ENCODE results near the gene S100PBP.

The S100PBP gene

DNA sequence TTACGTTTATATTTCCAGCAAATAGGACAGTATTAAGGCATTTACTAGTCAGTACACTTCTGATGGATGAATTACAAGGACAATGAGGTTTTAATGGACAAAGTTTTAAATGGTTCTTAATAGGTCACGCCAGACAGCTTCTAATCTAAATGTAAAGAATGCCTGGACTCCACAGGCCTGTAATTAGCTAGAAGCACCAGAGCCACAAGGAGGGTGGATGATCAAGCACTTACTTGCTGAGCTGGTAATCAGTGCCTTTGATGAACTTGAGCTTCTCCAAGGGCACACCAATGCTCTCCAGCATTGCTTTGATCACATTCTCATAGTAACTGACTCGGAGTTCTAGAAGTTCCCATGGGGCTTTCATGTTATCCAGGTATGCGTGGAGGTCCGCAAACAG is 7.1 kb upstream of the S100PBP start:
- no peak for TF ChIP-seq Cebpa-rat (IDR thresholded peaks at IDR 0.05)

DNA sequence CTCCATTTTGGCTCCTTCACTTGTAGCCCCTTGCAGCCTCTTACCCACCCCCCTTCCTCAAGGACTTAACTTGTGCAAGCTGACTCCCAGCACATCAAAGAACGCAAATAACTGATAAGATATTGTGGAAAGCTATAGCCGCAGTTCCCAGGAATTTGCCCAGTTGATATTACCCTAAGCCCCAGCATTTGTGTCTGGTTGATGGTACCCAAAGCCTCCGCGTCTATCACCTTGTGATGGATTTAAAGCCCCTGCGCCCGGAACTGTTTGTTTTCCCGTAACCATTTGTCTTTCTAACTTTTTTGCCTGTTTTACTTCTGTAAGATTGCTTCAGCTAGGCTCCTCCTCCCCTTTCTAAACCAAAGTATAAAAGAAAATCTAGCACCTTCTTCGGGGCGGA is 6.2 kb upstream of the S100PBP start:
- H3K9me3 ChIP-seq (replicated peaks in 1 of 11) = peaks cover 0 to 15% (median 7%) of the 10 kb centered on the region in 11 experiments; a peak in 17 of 22 replicates
- H3K9ac ChIP-seq = no peak overlapping the region
- TF ChIP-seq Cebpa-rat (IDR thresholded peaks at IDR 0.05) = no peak
- peaks cover 48 to 97% (median 90%) of the 10 kb centered on the region in 11 experiments for H4K20me1 ChIP-seq
- peaks cover 78 to 98% (median 94%) of the 10 kb centered on the region in 11 experiments for H3K36me3 ChIP-seq
- H3K27me3 ChIP-seq = no peaks in the 10 kb centered on the region
- H3K27ac ChIP-seq = no peak overlapping the region
- no peak overlapping the region for H3K4me2 ChIP-seq
- peaks cover 18 to 32% (median 21%) of the 10 kb centered on the region in 10 experiments for H3K4me1 ChIP-seq
- no peak overlapping the region for H3K4me3 ChIP-seq

More for the DNA sequence above, 7.1 kb upstream of the S100PBP start:
- peaks cover 52 to 100% (median 87%) of the 10 kb centered on the region in 11 experiments for H4K20me1 ChIP-seq
- no peak overlapping the region for H3K4me3 ChIP-seq
- no peaks in the 10 kb centered on the region for H3K27me3 ChIP-seq
- H3K4me2 ChIP-seq = no peak overlapping the region
- peaks cover 0 to 24% (median 16%) of the 10 kb centered on the region in 11 experiments; a peak in 19 of 22 replicates for H3K9me3 ChIP-seq (replicated peaks in 1 of 11)
- no peak overlapping the region for H3K27ac ChIP-seq
- peaks cover 11 to 26% (median 15%) of the 10 kb centered on the region in 10 experiments for H3K4me1 ChIP-seq
- peaks cover 87 to 100% (median 100%) of the 10 kb centered on the region in 11 experiments for H3K36me3 ChIP-seq
- no peak overlapping the region for H3K9ac ChIP-seq

DNA sequence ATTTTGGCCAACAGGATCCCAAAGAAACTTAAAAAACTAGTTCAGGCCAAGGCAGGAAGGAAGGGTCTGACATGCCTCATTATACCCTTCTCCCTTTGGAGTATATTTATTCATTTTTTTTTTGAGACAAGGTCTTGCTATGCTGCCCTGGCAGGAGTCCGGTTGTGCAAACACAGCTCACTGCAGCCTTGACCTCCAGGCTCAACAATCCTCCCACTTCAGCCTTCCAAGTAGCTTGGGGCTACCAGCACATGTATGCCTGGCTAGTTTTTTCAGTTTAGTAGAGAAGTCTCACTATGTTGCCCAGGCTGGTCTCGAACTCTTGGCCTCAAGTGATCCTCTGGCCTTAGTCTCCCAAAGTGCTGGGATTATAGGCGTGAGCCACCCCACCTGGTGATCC is 5.5 kb upstream of the S100PBP start:
- no peak for TF ChIP-seq Cebpa-rat (IDR thresholded peaks at IDR 0.05)
- Histone ChIP-seq H3K4me2 (no peak overlapping the region), H3K4me3 (no peak overlapping the region), H3K27ac (no peak overlapping the region), H3K9me3 (replicated peaks in 1 of 11) (peaks cover 0 to 9% (median under 1%) of the 10 kb centered on the region in 11 experiments; a peak in 5 of 22 replicates), H4K20me1 (peaks cover 43 to 91% (median 86%) of the 10 kb centered on the region in 11 experiments), H3K27me3 (no peaks in the 10 kb centered on the region), H3K36me3 (peaks cover 72 to 91% (median 88%) of the 10 kb centered on the region in 11 experiments), H3K9ac (no peak overlapping the region), H3K4me1 (peaks cover 18 to 32% (median 21%) of the 10 kb centered on the region in 10 experiments)

DNA sequence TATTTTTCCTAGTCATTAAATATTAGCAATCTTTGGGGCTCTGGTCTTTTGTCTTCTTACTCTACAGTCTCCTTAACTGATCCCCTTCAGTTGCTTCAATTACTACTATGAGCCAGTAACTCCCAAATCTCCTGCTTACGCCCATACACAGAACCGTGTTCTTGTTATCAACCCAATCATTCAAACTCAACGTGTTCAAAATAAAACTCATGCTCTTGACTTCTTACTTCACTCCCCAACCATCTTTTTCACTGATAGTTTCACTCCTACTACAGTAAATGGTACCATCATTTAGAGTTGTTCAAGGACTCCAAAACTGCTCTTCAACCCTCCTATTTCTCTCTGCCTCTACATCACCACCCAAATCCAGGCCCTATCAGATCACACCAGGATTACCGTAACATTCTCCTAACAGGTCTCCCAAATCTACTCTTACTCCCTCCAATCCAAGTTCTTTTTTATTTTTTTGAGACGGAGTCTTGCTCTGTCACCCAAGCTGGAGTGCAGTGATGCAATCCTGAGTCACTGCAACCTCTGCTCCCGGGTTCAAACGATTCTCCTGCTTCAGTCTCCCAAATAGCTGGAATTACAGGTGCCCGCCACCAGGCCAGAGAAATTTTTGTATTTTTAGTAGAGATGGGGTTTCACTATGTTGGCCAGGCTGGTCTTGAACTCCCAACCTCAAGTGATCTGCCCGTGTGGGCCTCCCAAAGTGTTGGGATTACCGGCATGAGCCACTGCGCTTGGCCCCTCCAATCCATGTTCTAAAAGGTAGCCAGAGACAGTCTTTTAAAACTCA is 3.3 kb upstream of the S100PBP start:
- Histone ChIP-seq H3K27ac (no peak overlapping the region), H3K4me1 (peaks cover 27 to 41% (median 30%) of the 10 kb centered on the region in 10 experiments), H3K36me3 (peaks cover 50 to 69% (median 66%) of the 10 kb centered on the region in 11 experiments), H3K27me3 (no peaks in the 10 kb centered on the region), H3K9me3 (replicated peaks in 1 of 11) (peaks cover 0 to 2% (median 0%) of the 10 kb centered on the region in 11 experiments; a peak in 1 of 22 replicates), H4K20me1 (peaks cover 41 to 71% (median 67%) of the 10 kb centered on the region in 11 experiments), H3K9ac (no peak overlapping the region; a peak in 1 of 22 replicates), H3K4me3 (no peak overlapping the region), H3K4me2 (peak overlapping the region; percentile 76 to 96 (median 86); a peak in 20 of 22 replicates)
- no peak; a peak in 1 of 22 replicates for TF ChIP-seq Cebpa-rat (IDR thresholded peaks at IDR 0.05)

DNA sequence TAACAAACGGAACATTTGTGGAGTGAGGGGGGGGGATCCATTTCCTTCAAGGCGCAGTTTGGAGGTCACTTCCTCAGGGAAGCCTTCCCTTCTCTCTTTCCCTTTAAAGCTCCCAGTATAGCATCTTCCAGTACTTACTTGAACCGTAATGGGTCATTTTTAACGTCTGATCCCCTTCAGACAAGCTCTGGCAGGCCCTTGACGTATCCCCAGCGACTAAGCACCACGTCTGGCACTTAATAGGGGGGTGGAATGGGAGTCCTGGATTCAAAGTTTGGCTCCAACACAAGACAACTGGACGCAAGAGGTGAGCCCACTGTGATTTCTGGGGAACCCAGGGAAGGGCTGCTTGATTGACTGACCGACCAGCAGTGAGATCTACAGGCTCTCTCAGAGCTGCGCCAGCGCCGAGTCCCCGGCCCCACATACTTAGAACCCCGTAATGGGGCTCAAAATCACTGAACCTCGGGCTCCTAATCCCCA is 736 bp upstream of the S100PBP start:
- H4K20me1 ChIP-seq = peaks cover 28 to 59% (median 41%) of the 10 kb centered on the region in 11 experiments
- H3K27me3 ChIP-seq = no peaks in the 10 kb centered on the region
- peak overlapping the region; percentile 97 to 100 (median 99) for H3K27ac ChIP-seq
- H3K4me2 ChIP-seq = peak overlapping the region; percentile 76 to 96 (median 86)
- TF ChIP-seq Cebpa-rat (IDR thresholded peaks at IDR 0.05) = no peak
- peaks cover 24 to 57% (median 47%) of the 10 kb centered on the region in 11 experiments for H3K36me3 ChIP-seq
- H3K9me3 ChIP-seq (replicated peaks in 1 of 11) = no peaks in the 10 kb centered on the region
- H3K9ac ChIP-seq = peak overlapping the region; percentile 96 to 99 (median 99)
- H3K4me3 ChIP-seq = peak overlapping the region; percentile 82 to 99 (median 90)
- peaks cover 35 to 58% (median 43%) of the 10 kb centered on the region in 10 experiments for H3K4me1 ChIP-seq

DNA sequence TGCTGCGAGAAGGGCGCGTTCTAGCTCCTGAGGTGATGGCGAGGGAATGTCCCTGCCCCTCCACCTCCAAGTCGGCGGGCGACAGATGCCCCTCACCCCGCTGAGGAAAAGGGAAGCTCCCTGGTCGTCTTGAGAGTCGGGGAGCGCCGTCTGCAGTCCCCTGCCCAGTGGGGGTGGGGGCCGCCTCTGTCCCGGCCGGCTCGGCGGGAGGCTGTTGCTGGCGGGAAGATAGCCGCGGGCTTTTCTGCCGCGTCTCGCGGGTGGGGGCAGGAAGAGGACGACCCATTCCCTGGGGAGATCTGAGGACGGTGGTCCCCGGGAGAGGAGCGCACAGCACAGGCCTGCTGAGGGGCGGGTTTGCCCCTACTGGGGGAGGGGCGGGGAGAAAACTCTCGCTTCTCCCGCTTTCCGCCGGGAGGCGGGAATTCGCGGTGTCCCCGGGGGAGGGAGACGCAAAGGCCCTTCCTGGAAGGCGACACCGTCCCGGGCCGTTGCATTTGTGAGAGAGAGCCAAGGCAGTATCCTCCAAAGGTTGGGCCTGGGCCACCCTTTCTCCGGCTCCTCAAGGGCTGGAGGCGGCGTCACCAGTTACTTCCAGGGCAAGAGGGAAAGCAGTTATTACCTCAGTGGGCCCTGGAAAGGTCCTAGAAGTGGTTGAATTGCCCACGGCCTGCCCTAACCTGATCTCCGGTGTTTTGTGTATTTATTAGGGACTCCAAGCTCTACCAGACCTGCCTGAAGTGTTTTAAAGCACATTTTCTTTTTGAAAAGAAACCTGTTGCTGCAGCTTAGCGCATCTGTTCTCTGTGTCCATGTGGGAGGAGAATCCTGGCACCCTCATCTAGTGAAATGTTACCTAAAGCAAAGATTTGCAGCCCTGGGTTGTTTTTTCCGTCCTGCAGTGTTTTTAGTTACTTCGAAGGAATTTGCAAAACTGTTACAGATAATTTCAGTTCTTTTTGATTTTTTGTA is 648 bp downstream of the S100PBP start:
- Histone ChIP-seq H3K36me3 (peaks cover 12 to 44% (median 33%) of the 10 kb centered on the region in 11 experiments), H3K27ac (peak overlapping the region; percentile 82 to 100 (median 99)), H3K9ac (peak overlapping the region; percentile 95 to 99 (median 99)), H3K4me1 (peaks cover 37 to 65% (median 50%) of the 10 kb centered on the region in 10 experiments), H3K9me3 (replicated peaks in 1 of 11) (no peaks in the 10 kb centered on the region), H3K27me3 (no peaks in the 10 kb centered on the region), H3K4me2 (peak overlapping the region; percentile 81 to 98 (median 91)), H4K20me1 (peaks cover 14 to 54% (median 27%) of the 10 kb centered on the region in 11 experiments; a peak in 20 of 22 replicates), H3K4me3 (peak overlapping the region; percentile 82 to 99 (median 90))
- TF ChIP-seq Cebpa-rat (IDR thresholded peaks at IDR 0.05) = no peak

DNA sequence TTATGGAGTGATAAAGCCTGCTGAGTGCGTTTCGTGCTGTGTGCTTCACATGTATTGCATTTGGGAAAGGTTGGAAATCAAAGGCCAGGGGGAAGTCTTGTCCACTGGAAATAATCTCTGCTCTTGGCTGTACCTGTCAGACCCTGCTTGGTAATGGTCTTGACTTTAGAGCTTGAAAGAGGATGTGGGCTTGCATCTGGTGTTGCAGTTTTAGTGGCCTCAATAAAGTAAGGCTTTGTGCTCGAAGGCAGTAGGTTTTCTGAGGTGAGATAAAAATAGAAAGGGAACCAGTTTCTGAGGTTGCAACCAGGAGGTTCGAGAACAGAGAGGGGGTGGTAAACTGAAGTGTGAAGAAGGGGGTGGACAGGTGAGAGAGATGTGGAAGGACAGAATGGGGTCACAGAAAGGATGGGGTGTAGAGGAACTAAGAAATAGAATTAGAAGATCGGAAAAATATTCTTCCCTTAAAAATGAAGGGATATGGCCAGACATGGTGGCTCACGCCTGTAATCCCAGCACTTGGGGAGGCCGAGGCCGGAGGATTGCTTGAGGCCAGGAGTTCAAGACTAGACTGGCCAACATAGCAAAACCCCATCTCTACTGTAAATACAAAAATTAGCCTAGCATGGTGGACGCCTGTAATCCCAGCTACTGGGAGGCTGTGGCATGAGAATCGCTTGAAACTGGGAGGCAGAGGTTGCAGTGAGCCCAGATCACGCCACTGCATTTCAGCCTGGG is 1.5 kb downstream of the S100PBP start:
- Histone ChIP-seq H3K27ac (peak overlapping the region in 10 of 11 experiments; percentile 97 to 100 (median 99); a peak in 19 of 22 replicates), H3K36me3 (peaks cover 8 to 35% (median 24%) of the 10 kb centered on the region in 11 experiments), H3K4me3 (peak overlapping the region; percentile 82 to 99 (median 90)), H3K27me3 (no peaks in the 10 kb centered on the region), H3K4me2 (peak overlapping the region; percentile 81 to 98 (median 91)), H3K9ac (peak overlapping the region; percentile 95 to 99 (median 99)), H3K9me3 (replicated peaks in 1 of 11) (no peaks in the 10 kb centered on the region), H4K20me1 (peaks cover 6 to 47% (median 18%) of the 10 kb centered on the region in 11 experiments; a peak in 19 of 22 replicates), H3K4me1 (peaks cover 37 to 58% (median 48%) of the 10 kb centered on the region in 10 experiments)
- no peak for TF ChIP-seq Cebpa-rat (IDR thresholded peaks at IDR 0.05)
